HG03060 (cell line): ENCODE measurements around the gene ACAA1.

Experiments
- ATAC-seq: cut with Tn5 transposase; IDR thresholded peaks from one replicate; pipeline ENCODE4 v1.9.1; 2021; ENCODE audit warnings: low read depth, moderate number of reproducible peaks; ENCODE audit not compliant: unreplicated experiment

ACAA1 gene

GRCh38 chr3:38120693-38121450 lies 16.1 kb downstream of the ACAA1 start:
- no peak for ATAC-seq

GRCh38 chr3:38119821-38120692 lies 16.9 kb downstream of the ACAA1 start:
- no peak for ATAC-seq

DNA sequence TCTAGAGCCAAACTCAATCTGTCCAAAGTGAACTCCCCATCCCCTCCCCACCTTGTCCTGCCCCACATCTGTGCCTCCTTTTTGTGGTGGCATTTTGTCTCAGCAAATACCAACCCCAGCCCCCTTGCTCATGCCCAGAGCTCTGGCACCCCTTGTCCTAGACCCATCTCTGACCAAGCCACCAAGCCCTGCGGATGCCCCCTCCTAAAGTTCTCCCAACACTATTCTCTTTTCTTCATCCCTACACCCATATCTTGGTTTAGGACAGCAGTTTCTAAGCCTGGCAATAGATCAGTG lies 17.7 kb downstream of the ACAA1 start:
- no peak for ATAC-seq

- no peak for ATAC-seq
Observed at GRCh38 chr3:38118421-38119247, 18.3 kb downstream of the ACAA1 start.

- no peak for ATAC-seq
Observed at GRCh38 chr3:38117748-38118420, 19.0 kb downstream of the ACAA1 start.

DNA sequence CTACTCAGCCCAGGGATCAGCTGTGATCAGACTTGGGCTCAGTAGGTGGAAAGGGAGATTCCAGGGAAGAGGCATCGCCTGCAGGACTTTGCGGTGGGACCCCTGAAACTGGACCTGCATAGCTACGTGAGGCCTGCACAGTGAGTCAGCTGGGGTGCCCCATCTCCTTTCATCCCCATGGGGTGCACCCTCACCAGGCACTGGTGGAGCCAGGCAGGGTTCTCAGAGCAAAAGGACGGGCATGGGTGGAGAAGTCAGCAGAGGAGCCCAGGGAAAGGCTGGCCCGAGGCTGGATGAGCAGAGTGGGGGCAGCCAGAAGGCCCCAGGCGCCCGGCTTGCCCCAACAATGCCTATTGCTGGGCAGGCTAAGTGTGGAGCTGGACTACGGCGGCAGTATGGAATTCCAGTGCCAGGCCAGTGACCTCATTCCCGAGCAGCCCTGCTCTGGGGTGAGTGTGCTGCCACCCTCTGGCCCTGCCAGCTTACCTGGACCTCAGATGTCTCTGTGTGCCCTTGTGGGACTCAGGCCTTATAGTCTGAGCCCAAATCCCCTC lies 19.7 kb downstream of the ACAA1 start:
- no peak for ATAC-seq

- ATAC-seq, result no peak
Observed at GRCh38 chr3:38116471-38117162, 20.3 kb downstream of the ACAA1 start.

- no peak for ATAC-seq
Observed at GRCh38 chr3:38115645-38116427, 21.1 kb downstream of the ACAA1 start.

DNA sequence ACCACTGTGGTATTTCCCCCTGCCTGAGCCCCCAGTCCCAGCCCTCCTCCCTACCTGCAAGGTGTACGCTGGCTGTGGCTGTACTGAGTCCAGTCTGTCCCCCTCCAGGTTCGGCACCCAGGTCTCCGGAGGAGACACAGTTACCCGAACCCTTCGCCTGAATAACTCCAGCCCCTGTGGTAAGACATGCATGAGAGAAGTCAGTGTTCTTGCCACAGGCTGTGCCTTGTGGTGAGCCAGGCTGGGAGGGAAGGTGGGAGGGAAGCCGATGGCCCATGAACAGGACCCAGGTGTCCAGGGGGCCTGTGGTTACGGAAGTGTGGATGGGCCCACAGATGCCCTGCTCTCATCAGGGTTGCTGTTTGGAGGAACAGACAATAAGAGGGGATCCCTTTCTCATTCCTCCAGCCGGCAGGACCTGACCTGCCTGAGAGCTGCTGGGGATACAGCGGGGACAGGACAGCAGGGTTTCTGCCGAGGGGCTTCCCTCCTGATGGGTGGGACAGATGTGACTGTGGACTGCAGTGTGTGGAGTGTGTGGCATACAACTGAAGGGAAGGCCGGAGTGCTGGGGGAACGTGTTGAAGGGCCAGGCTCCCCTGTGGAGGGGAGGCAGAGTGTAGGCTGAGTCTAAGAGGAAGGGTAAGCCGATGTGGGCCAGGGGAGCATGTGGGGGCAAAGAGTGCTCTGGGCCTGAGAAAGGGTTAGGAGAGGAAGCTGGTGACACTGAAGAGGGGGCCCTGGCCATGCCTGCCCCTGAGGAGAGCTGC lies 21.9 kb downstream of the ACAA1 start:
- ATAC-seq, result no peak

DNA sequence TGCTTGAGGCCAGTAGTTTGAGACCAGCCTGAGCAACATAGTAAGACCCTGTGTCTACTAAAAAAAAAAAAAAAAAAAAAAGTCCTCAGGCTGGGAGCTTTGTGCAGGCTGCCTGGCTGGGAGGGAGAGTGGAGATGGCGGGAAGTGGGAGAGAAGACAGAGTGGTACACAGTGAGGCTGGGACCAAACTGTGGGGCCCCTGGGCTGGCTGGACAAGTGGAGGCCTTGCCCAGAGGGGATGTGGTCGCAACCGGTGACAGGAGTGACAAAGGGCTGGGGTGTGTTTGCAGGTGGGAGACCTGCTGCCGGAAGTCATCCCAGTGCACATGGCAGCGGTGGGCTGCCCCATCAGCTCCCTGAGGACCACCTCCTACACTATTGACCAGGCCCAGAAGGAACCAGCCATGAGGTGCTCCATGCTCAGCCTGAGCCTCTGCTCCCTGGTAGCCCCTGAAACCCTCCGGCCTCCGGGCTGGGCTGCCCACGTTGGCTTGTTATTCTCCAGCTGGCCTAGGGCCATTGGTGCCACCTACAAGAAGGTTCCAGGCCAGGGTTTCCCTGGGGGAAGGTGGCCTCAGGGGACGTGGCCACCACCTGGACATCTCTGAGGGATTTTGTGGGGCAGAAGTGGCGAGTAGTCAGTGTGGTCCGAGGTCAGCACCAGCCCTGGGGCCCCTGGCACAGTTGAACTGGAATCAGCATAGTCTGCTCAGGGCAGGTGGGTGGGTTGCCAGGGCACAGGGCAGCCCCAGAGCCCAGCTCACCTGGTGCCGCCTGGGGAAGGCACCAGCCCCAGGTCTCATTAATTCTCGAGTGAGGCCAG lies 22.7 kb downstream of the ACAA1 start:
- no peak for ATAC-seq

DNA sequence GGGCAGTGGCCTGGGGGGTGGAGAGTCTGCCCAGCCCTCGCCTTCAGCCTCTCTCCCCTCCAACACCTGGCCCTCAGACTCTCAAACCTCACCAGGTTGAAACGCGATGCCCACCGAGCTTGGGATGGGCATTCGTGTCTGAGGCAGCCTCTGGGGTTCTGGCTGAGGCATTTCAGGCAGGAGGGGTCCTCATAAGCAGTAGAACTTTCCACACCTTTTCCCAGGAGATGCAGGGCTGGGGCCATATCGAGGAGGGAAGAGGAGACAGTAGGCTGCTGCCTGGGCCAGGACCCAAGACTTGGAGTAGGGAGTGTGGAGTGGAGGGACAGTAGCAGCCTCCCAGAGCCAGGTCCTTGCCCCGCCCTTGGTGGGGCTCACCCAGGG lies 24.6 kb downstream of the ACAA1 start:
- no peak for ATAC-seq

GRCh38 chr3:38111696-38112377 lies 25.1 kb downstream of the ACAA1 start:
- ATAC-seq, result no peak

DNA sequence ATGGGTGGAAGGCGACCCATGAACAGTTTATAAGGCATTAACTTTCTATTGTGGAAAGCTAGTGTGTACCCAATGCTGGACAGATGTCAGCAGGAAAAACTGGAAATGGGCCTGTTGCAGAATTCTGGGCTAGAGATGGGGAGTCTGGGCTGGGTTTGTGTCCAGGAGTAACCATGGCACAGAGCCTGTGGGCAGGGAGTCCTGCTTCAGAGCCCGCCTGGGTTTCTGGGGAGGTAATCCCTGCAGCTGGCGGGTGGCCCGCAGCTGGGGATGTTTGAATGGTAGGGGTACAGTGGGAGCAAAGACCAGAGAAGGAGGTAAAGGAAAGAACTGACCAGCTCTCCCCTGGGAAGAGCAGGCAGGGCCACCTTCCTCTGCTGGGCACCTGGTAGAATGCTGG lies 25.7 kb downstream of the ACAA1 start:
- no peak for ATAC-seq

DNA sequence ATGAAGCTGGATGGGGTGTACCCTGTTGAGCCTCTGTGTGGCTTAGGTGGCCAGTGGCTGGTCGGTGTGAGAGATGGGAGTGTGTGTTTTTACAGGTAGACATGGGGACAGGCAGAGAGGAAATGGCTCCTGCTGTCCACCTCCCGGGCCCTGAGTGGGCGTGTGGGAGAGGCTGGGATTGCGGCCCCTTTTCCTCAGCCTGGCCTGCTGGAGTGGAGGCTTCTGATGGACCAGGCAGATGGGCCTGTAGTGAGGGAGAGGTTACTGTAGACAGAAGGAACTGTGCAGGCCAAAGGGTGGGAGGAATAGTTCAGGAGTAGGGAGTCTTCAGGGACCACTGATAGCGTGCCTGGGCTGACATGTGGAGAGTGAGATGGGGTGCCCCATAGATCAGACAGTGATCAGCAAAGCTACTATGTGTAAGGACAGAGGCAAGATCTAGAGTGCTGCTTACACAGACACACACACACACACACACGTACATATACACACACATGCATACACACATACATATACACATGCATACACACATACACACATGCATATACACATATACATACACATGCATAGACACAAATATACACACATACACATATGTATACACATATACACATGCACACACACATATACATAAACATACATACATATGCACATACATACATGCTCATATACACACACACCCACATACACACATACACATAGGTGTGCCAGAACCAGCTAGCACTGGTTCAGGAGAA lies 26.4 kb downstream of the ACAA1 start:
- ATAC-seq, result no peak

- ATAC-seq, result no peak
Observed at GRCh38 chr3:38109580-38110313, 27.2 kb downstream of the ACAA1 start.
